ENCODE data around the gene LYPD1.
"Not testable (repeated sequence)": the region's sequence is repeated elsewhere in the genome, so short reads cannot be mapped to it uniquely, and the experiment has no call there.

LYPD1 gene, protein sequence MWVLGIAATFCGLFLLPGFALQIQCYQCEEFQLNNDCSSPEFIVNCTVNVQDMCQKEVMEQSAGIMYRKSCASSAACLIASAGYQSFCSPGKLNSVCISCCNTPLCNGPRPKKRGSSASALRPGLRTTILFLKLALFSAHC

DNA sequence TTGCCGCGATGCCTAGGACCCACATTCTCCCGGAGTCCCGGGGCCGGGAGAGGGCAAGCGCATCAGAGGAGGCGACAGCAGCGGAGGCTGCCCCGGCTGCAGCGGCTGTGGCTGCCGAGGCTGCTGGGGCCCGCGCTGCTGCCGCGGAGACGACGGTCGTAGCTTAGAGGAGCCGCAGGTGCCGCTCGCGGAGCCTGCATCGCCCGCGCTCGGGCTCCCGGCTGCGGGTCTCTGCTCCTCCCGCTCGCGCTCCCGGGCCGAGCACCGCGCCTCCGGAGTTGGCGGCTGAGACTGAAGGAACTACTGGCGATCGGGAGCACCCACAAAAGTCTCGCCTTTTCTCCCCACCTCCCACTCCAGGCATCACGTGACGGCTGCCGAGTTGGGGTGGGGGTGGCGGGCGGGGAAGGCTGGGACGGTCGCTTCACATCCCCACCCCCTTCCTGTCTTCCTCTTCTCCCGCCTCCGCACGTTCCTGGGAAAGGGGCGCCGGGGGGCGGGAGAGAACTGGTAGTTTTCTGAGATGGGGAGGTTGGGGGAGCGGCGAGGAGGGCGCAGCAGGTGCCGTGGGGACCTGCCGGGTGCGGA, at the start of gene LYPD1:
Gene LYPD1 (minus strand): TSS at position 298 of the 588 bp plus-strand sequence. CDS start 273 bp downstream, at position 25.
- DNase-seq (ENCODE audit: low read depth in 2 of 2), result no peak

DNA sequence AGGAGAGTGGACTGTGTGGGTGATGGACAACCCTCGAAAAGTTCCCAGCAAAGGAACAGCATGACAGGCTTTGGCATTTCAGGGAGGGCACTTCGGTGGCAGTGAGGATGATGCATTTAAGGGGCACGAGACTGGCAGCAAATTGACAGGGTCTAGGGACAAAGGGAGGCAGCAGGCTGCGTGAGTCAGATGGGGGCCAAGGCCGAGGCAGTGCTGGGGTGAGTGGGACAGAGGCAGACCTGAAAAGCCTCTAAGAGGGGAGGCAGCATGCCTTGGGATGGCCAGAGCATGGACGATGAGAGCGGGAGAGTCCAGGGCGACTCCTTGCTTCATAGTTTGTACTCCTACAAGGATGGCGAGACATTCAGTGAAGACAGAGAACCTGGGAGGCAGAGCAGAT, 49.5 kb upstream of the LYPD1 start:
- no peak for DNase-seq (ENCODE audit: low read depth in 2 of 2)

DNA sequence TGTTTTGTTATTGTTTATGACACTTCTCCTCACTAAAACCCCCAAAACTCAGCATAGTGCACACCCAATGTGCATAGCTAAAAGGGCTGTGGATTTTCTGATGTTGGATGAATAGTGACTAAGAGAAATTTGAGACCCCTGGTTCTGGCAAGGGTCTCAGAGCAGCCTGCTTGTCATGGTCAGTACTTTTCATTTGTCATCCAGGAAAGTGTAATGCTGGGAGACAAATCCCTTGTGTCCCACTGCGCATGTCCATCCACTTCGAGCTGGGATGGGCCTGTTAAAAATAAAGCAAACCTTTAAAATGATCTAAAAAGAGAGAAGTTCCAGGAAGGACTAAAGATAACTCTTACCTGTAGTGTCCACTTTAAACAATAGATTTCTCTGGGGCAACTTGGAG, 46.9 kb upstream of the LYPD1 start:
- no peak for DNase-seq (ENCODE audit: low read depth in 2 of 2)

DNA sequence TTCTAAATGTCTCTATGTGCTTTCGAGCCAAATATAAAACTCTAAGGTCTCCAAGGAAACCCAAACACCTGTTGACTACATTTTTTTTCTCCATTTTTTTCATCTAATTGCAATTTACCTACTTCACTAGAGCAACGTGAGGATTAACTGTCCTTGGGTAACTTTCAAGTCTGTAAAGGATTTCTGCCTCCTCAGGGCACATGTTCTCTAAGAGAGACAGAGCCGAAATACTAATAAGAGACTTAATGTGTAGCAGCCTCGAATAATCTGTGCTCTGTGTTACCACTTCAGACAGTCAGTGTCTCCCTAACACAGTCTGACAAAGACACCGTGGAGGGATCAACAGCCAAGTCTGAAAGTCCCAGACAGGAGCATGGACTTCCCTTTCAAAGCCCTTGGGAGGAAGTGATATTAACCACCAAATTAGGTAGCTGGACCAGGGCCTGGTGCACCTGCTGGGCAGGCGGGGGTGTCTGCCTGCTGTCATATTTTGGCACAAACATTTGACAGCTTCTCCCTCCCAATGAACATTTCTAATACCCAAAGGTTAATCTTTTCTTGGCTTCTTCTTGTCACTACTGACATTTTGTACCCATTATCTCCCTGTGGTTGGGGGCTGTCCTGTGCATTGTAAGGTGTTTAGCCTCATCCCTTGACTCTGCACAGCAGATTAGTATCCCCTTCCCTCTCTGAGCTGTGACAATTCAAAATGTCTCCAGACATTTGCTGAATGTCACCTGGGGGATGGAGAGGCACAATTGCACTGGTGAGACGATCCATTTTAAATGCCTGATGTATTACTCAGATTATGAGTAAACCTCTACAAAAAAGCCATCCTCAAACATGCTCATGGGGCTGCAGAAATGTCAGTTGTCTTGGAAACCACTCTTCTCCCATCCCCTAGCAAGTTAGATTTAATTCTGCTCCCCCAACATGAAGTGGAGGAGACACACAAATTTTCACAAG, 45.7 kb upstream of the LYPD1 start:
- DNase-seq (ENCODE audit: low read depth in 2 of 2), result no peak

DNA sequence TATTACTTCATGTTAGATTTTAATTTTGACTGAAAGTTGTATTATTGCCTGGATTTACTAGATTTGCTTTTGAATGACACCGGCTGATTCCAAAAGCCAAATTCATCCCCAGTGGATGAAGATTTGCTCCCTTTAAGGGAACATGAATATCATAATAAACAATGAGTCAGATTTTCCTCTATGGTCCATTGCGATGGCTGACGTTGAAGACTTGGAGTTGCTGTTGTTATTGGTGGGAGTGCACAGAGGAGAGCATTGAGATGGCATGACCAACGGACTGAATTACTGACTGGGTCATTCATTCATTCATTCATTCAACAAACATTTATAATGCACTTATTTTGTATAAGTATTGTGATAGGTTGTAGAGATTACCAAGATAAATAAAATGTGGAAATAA, 33.4 kb upstream of the LYPD1 start:
- DNase-seq (ENCODE audit: low read depth in 2 of 2), result no peak

DNA sequence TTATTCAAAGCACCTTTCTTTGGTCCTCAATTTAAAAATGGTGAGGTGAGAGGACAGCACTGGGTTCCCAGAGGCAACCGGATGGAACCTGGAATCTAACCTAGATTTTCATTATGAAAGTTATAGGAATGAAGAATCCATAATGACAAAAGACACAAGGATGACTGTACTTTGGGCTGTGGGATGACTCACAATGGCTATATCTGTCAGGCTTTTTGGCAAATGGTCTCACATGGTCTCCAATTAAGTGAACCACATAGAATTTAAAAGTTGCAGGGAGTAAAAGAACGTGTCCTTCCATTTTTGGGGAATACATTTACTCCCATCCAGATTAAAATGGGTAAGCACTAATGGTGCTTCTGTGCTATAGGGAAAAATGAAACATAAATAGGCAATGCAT, 31.8 kb upstream of the LYPD1 start:
- DNase-seq (ENCODE audit: low read depth in 2 of 2), result no peak

DNA sequence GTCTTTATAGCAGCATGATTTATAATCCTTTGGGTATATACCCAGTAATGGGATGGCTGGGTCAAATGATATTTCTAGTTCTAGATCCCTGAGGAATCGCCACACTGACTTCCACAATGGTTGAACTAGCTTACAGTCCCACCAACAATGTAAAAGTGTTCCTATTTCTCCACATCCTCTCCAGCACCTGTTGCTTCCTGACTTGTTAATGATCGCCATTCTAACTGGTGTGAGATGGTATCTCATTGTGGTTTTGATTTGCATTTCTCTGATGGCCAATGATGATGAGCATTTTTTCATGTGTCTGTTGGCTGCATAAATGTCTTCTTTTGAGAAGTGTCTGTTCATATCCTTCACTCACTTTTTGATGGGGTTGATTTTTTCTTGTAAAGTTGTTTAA, 29.8 kb upstream of the LYPD1 start:
- not testable (repeated sequence) for DNase-seq (ENCODE audit: low read depth in 2 of 2)

DNA sequence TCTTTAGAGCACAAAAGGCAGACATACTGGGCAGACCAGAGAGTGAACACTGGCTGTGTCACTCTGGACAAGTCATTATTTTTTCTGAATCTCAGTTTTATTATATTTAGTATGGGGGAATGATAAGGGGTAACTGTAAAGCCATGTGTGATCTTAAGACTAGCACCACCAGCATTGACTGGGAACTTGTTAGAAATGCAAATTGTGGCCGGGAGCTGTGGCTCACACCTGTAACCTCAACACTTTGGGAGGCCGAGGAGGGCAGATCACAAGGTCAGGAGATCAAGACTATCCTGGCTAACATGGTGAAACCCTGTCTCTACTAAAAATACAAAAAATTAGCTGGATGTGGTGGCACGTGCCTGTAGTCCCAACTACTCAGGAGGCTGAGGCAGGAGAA, 28.3 kb upstream of the LYPD1 start:
- not testable (repeated sequence) for DNase-seq (ENCODE audit: low read depth in 2 of 2)

DNA sequence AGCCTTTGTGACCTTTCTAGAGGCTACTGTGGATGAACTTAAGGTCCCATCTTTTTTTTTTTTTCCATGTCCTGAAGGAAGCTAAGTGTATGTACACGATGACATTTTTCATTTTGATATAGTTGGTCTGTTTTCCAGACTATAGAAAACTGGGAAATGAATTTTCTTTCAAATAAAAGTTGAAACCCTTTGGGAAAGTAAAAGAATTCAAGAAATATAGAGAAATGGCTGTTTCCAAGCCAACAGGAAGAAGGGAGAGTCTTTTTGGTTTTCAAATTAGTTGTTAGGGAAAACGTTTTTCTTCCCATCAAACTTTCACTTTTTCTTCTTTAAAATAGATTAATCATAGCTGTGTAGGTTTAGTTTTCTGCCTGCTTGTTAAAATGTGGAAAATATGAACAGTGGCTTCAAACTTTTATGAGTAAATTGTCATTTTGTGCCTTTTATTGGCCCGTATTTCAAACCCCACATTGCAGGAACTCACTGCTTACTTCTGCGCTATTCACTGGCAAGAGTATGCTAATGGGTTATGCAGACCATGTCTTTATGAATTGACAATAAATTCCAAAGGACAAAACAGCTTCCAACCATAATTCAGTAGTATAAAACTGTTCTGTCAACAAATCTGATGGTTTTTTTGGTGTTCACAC, 27.7 kb upstream of the LYPD1 start:
- no peak for DNase-seq (ENCODE audit: low read depth in 2 of 2)

DNA sequence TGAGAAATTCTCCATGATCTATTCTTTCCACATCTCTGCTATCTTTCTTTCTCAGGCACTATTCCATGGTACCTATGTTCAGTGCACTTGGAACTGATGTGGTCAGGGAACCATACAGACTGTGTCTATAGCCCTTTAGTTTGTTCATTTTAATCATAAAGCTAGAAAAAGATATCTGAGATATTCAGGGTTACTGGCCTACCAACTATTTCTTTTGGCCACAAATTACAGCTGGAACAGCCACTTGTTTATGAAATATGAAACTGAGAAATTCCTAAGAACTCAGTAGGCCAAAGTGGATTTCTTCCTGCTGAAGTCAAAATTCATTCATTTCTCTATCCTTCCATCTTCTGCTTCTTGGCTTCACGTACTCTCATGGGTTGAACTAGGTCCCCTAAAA, 22.8 kb upstream of the LYPD1 start:
- no peak for DNase-seq (ENCODE audit: low read depth in 2 of 2)

DNA sequence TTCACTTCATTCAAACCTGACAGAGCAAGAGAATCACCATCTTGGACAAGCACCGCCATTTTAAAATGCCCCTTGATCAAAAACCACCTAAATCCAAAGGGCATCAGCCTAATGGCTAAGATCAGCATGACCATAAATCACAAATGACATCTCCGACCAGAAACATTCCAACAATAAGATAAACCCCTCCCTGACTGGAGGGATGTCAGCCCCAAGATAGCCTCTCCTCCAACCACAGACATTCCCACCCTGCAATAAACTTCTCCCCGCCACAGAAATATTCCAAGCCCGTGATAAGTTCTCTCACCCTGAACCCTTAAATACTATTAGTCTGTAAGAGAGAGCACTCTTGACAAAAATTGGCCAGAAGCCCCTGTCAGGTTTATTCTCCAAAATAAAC, 21.6 kb upstream of the LYPD1 start:
- DNase-seq (ENCODE audit: low read depth in 2 of 2), result no peak

DNA sequence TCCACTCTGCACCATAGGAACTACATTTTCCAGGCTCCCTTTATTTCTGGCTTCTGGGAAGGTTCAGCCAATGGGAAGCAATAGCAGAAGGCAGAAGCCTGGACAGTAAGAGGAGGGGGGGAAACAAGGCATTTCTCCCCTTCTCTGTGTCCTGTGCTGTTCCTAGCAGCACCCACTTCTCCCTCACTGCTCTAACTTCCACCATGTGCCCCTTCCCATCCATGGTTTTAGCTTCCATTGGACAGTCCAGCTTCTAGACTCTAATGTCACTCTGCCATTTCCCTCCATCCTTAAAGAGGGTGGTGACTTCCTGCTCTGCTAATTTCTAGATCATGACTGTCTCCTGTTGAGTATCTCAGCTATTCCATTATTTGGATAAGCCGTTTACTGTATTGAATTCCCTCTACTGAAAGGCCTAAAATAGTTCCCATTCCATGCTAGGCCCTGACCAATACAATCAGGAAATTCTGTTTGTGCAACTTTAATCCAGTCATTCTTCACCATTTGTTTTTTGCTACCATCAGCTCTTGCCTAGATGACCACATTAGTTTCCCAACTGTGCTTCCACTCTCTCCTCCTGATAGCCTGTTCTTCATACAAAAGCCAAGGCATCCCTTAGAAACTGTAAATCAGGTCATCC, 20.8 kb upstream of the LYPD1 start:
- DNase-seq (ENCODE audit: low read depth in 2 of 2), result no peak

DNA sequence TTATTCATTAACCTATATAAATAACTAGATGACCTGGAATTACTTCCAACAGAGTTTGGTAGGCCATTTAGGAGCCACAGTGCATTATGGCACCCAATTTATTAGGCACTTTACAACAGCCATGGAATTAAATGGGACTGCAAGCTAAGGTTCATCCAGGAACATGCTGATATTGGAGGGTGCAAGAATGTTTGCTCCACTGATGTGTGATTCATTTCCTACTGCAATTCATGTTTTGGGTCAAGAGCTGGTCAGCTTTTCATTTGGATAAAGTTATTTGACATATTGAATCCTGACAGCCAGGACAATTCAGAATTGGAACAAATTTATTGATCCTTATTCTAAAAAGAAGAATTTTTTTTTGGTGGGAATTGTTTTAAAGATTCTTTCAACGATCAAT, 11.8 kb upstream of the LYPD1 start:
- no peak for DNase-seq (ENCODE audit: low read depth in 2 of 2)

DNA sequence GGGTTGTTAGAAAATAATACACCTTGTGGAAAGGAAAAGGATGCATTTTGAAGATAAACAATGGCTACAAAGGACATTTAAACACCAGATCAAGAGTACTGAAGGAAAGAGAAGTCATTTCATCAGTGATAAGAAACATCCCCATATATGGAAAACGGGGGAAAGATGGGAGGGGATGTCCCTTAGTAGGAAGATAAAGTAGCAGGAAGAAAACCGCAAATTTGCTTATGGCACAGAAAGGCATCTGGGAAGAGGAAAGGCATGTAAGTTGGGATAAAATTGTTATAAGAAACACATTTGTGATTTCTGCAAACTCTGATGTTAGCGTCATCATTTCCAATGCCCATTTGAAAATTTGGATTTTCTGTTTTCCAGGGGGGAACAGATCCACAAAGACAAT, 10.5 kb upstream of the LYPD1 start:
- DNase-seq (ENCODE audit: low read depth in 2 of 2), result no peak

DNA sequence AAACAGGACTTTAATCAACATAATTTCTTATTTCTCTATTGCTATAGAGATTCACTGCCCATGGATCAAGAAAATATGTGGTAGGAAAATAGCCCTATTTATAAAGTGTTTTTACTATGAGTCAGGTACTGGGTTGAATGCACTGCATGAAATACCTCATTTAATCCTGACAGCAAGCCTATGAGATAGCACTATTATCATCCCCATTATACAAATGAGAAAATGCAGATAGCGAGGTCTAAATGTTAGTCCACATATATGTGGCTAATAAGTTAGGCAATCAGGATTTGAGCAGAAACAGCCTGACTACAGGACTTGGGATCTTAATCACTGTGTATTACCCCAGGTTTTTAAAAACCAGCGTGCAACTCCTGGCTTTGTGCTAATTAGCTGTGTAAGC, 8.5 kb upstream of the LYPD1 start:
- no peak for DNase-seq (ENCODE audit: low read depth in 2 of 2)

DNA sequence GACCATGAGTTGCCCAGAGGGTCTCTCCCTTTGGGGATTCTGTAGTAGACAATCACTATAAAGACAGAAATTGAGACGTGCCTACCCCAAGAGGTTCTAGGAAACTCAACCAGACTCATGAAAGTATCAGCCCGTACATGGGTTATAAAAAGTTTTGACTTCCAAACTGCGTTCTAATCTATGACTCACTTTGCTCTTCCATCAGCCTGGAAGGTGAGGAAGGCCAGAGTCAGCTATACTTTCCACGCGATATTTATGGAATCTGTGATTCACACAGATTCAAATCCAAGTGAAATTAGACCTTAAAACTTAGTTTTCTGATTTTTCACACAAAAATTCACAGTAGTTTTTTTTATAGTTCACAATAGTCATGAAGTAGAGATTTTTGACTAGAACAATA, 7.7 kb upstream of the LYPD1 start:
- no peak for DNase-seq (ENCODE audit: low read depth in 2 of 2)

DNA sequence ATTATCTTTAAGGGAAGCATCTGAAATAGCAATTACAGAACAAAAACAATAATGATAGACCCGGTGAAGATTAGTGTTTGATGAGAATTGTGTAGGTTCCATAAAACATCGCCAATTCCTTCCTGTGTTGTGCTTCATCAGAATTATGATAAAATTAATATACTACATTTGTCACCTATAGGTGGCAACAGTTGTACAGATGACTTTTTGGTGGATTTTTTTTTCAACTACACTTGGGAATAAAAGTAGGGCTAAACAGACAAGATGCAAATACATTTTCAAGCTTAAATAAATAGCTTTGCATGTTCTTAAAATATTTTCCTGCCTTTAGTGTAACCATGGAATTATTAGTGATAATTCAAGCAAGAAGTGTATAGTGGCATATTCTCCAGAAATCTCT, 7.0 kb upstream of the LYPD1 start:
- no peak for DNase-seq (ENCODE audit: low read depth in 2 of 2)

DNA sequence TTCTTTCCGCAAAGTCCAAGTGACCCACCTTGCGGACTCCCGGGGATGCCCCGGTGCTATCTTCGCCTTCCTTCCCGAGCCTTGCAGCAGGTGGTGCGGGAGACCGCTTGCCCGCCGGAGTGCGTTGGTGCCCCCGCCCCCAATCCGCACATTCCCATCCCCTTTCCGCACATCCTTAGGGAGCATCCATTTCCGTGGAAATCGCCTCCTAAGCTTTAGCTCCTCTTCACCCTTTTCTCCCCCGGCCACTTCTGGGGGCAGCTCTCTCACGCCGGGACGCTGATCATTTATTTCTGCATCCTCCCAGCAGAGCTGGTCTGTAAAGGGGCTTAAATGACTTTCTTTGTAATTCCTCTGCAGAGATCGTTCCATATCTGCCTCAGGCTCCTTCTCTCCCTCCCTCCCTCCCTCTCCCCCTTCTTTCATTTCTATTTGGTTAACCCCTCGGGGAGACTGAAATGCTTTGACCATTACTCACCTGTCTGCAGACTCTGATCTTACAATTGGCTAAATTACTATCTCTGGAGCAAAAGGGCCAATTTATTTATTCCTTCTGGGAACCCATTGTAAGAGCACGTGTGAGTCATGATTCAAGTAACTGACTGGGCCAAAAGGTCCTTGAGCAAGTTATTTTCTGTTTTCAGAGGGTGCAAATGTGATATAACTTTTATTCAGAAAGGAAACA, 1.3 kb upstream of the LYPD1 start:
- DNase-seq (ENCODE audit: low read depth in 2 of 2), result no peak

DNA sequence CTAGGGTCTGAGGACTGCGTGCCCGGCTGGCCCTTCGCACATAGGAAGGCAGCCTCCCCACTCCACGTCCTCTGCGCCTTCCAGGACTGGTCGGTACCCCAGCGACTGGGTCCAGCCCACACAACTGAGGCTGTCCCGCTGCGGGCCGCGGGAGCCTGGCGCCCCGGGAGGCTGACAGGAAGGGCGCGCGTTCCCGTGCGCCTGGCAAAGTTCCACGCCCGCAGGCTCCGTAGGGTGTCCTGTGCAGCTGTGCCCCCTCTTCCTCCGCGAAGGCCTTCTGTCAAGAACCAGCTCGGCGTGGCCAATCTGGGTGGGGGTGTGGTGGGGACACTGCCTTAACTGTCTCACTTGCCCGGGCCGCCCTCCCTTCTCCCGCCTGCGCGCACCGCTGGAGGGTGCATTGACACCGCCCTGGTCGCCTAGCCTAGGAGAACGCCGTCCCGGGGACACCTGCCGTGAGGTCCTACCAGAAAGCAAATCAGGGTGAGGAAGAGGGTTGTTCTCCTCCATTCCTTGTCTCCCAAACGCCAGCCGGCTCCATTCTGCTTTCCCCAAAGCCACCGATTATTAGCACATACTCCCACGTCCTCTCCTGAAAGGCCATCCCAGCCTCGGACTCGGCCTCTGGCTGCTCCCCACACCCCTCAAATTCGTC, 618 bp upstream of the LYPD1 start:
- DNase-seq (ENCODE audit: low read depth in 2 of 2), result no peak

DNA sequence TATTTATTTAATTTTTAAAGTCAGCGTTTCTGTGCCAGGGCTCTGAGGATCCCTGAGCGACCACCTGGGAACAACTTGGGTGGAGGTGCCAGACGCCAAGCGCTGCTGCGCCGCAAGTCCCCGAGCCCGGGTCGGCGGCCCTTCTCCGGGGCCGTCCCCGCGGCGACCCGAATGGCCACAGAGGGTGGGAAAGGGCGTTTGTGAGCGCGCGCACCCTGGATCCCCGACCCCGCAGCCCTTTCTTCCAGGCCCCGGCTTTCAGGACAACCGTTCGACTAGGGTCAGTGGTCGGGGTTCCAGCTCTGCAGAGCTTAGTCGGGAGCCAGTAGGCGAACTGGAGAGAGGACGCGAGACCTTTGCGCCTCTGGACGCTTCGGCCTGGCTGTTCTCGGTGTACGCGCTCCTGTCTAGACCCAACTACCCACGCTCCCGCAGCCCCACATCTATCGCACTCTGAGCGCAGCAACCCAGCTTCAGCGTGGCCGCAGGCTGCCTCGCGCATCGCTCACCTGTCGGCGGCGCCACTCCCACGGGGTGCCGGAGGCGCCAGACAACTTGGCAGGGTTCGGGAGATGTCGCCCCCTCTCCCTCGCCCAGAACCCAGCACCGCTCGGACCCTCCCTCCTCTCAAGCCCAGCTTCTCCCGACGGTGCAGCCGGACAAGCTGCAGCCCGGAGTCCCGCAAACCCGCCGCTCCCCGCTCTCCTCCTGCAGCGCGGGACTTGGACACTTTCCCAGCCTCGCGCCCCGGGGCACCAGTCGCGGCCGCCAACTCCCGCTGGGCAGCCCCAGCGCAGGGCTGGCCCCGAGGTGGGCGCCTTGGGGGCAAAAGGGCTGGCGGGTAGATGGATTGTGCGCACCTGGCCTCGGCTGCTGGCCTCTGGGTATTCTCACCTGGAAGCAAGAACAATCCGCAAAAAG, 758 bp downstream of the LYPD1 start:
- DNase-seq (ENCODE audit: low read depth in 2 of 2), result no peak
